Naive thymus-derived CD4-positive, alpha-beta T cell (primary cell): Measurements from ENCODE around the gene KNDC1. TPM values are rescaled to one million over a fixed set of nuclear protein-coding genes. Genes with fewer than 3 reads are reported as not detected.
"Not testable (repeated sequence)": the region's sequence is repeated elsewhere in the genome, so short reads cannot be mapped to it uniquely, and the experiment has no call there.

Source experiments
- ATAC-seq: fragments of 150-1000 bp; cut with Tn5 transposase; 2 replicates; pipeline ENCODE4 v1.10.0; 2021; ENCODE audit warnings: mild to moderate bottlenecking, moderate library complexity
- CTCF ChIA-PET: fragments of 350-600 bp; sonication (Branson Sonifier 250); formaldehyde crosslinking; loops from one replicate; lab custom pipeline; 2021; ENCODE audit warnings: antibody characterized with exemption; lab: Charles Lee
- POLR2A ChIA-PET: fragments of 350-600 bp; sonication (Branson Sonifier 250); formaldehyde crosslinking; loops from one replicate; lab custom pipeline; 2021; ENCODE audit warnings: antibody characterized with exemption, inconsistent platforms; lab: Charles Lee
- DNase-seq, 9 donors: peaks; one replicate each; pipeline versions ENCODE4 v3.0.0 to v3.0.0-alpha.2; 2020 to 2022; ENCODE audit warnings: mixed read lengths in 1 of 9
- H3K27ac ChIP-seq: one replicate; pipeline ENCODE4 v1.7.0; 2013; ENCODE audit warnings: mild to moderate bottlenecking, low read depth, low read length, moderate library complexity
- H3K27me3 ChIP-seq, 2 donors: one replicate each; pipeline ENCODE4 v1.7.0; 2013; ENCODE audit warnings: low read length in 2 of 2, mild to moderate bottlenecking in 2 of 2, moderate library complexity in 2 of 2; ENCODE audit not compliant: control insufficient read depth in 2 of 2, insufficient read depth in 2 of 2
- H3K36me3 ChIP-seq, 3 experiments: 1 replicate in 2 of 3; 2 replicates in 1 of 3; pipeline ENCODE4 v1.7.0; 2013; ENCODE audit warnings: low read length in 3 of 3, mild to moderate bottlenecking in 3 of 3, moderate library complexity in 1 of 3; ENCODE audit not compliant: insufficient read depth in 3 of 3, control insufficient read depth in 2 of 3
- H3K4me1 ChIP-seq, 2 donors: one replicate each; pipeline ENCODE4 v1.7.0; 2013; ENCODE audit warnings: low read length in 2 of 2, mild to moderate bottlenecking in 2 of 2, moderate library complexity in 1 of 2; ENCODE audit not compliant: control insufficient read depth in 2 of 2, insufficient read depth in 2 of 2
- H3K4me3 ChIP-seq: 2 replicates; pipeline ENCODE4 v1.7.0; 2013; ENCODE audit warnings: mild to moderate bottlenecking, low read length
- H3K9me3 ChIP-seq, 3 experiments: 1 replicate in 2 of 3; 2 replicates in 1 of 3; pipeline ENCODE4 v1.7.0; 2013; ENCODE audit warnings: low read length in 3 of 3; ENCODE audit not compliant: control insufficient read depth in 2 of 3
- H3K27ac Mint-ChIP-seq, 9 donors: one replicate each; pipeline ENCODE4 v1.8.0; 2020 to 2022; ENCODE audit warnings: mixed read lengths in 9 of 9, mild to moderate bottlenecking in 8 of 9, moderate library complexity in 5 of 9, inconsistent platforms in 2 of 9
- H3K27me3 Mint-ChIP-seq, 5 donors: one replicate each; pipeline ENCODE4 v1.8.0; 2021 to 2022; ENCODE audit warnings: mixed read lengths in 5 of 5, mild to moderate bottlenecking in 1 of 5
- H3K36me3 Mint-ChIP-seq, 5 donors: one replicate each; pipeline ENCODE4 v1.8.0; 2020 to 2022; ENCODE audit warnings: mixed read lengths in 5 of 5, mild to moderate bottlenecking in 3 of 5, inconsistent platforms in 1 of 5
- H3K4me1 Mint-ChIP-seq, 7 donors: one replicate each; pipeline ENCODE4 v1.8.0; 2020 to 2022; ENCODE audit warnings: mixed read lengths in 7 of 7, mild to moderate bottlenecking in 3 of 7, inconsistent platforms in 1 of 7
- H3K4me3 Mint-ChIP-seq, 10 donors: one replicate each; pipeline ENCODE4 v1.8.0; 2020 to 2022; ENCODE audit warnings: mild to moderate bottlenecking in 10 of 10, mixed read lengths in 10 of 10, moderate library complexity in 6 of 10, inconsistent platforms in 2 of 10
- H3K9me3 Mint-ChIP-seq, 11 donors: one replicate each; pipeline ENCODE4 v1.8.0; 2020 to 2022; ENCODE audit warnings: mixed read lengths in 11 of 11, mild to moderate bottlenecking in 4 of 11, inconsistent platforms in 1 of 11, moderate library complexity in 1 of 11
- intact Hi-C, 2 donors: fragments of 100-400 bp; cut with micrococcal nuclease; formaldehyde crosslinking; loops; one replicate each; pipeline ENCODE4 v1.15.1; 2023
- polyA plus RNA-seq, 2 donors: library from polyadenylated mRNA; unstranded; fragments of 300-500 nt; fragmentation: Illumina TruSeq; gene quantifications; one replicate each; pipeline ENCODE4 v1.2.3, GENCODE V29; 2021
- total RNA-seq, 6 experiments: library from RNA in 5 of 6; stranded (reverse) in 5 of 6; gene quantifications; 1 replicate in 5 of 6; 2 replicates in 1 of 6; pipeline ENCODE4 v1.2.3 and lab custom pipeline; 2021 to 2026

KNDC1 gene
- total and polyA plus RNA-seq, 7 experiments from 2014 or later, result 0.05 to 3.6 (median 0.60) TPM; not detected in 3

- H3K4me1 Mint-ChIP-seq, result no peaks in the 10 kb centered on the region
- no peaks in the 10 kb centered on the region for H3K27me3 ChIP-seq
- ATAC-seq (no peak), DNase-seq (no peak)
- CTCF ChIA-PET, result no interaction called here
- H3K9me3 ChIP-seq, result no peaks in the 10 kb centered on the region
- H3K4me3 ChIP-seq, result no peak overlapping the region
- no peak overlapping the region for H3K4me3 Mint-ChIP-seq
- no peaks in the 10 kb centered on the region for H3K27me3 Mint-ChIP-seq
- no peak overlapping the region for H3K27ac Mint-ChIP-seq
- H3K27ac ChIP-seq, result no peak overlapping the region
- intact Hi-C loops, result no loop called here
- POLR2A ChIA-PET, result no interaction called here
- no peaks in the 10 kb centered on the region for H3K36me3 ChIP-seq
- no peaks in the 10 kb centered on the region for H3K36me3 Mint-ChIP-seq
- H3K9me3 Mint-ChIP-seq, result peaks cover 0 to 2% (median 0%) of the 10 kb centered on the region in 11 donors
- H3K4me1 ChIP-seq, result no peaks in the 10 kb centered on the region
These were observed 26.4 kb upstream of the KNDC1 start for GRCh38 chr10:133133471-133134231.

DNA sequence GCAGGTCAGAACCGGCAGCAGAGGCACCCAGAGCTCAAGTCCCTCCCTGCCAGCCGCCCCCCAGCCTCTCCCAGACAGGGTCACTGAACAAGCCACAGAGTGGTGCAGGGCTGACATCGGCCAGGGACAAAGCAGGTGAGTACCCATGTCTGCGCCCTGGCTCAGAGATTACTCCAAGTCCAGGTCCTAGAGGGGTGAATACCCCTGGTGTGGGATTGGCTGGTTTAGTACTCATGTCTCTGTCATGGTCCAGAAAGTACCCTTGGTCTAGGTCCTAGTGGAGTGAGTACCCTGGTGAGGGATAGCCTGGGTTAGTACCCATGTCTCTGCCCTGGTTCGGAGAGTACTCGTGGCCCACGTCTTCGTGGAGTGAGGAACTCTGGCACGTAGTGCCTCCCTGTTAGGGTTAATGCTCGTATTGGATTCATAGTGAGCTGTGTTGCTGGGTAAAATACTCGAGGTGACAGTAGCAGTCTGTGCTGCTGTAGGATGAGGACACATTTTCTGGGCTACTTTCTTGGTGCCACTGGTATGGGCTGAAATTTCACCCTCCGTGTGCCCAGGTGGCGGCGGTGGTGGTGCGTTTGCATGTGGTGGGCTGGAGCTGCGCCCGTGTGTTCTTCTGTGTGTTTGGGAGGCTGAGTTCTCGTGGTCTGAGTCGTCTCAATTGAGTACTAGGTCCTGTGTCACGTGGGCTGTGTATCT is 25.5 kb upstream of the KNDC1 start:
- ATAC-seq, result no peak
- CTCF ChIA-PET, result no interaction called here
- H3K27ac Mint-ChIP-seq, result no peak overlapping the region

GRCh38 chr10:133135116-133135465 is 24.9 kb upstream of the KNDC1 start:
- Mint-ChIP-seq H3K4me3 (no peak overlapping the region), H3K4me1 (no peaks in the 10 kb centered on the region), H3K27ac (no peak overlapping the region), H3K9me3 (peaks cover 0 to 2% (median 0%) of the 10 kb centered on the region in 11 donors), H3K27me3 (no peaks in the 10 kb centered on the region), H3K36me3 (no peaks in the 10 kb centered on the region)
- H3K4me3 ChIP-seq, result no peak overlapping the region
- ATAC-seq, result no peak
- H3K4me1 ChIP-seq, result no peaks in the 10 kb centered on the region
- no peaks in the 10 kb centered on the region for H3K9me3 ChIP-seq
- ChIA-PET CTCF (no interaction called here), POLR2A (no interaction called here)
- DNase-seq, result no peak
- H3K27me3 ChIP-seq, result no peaks in the 10 kb centered on the region
- no peak overlapping the region for H3K27ac ChIP-seq
- intact Hi-C loops, result no loop called here
- H3K36me3 ChIP-seq, result no peaks in the 10 kb centered on the region

More for the DNA sequence above, 25.5 kb upstream of the KNDC1 start:
- Histone ChIP-seq H3K36me3 (no peaks in the 10 kb centered on the region), H3K27me3 (no peaks in the 10 kb centered on the region), H3K4me1 (no peaks in the 10 kb centered on the region), H3K4me3 (no peak overlapping the region), H3K9me3 (no peaks in the 10 kb centered on the region), H3K27ac (no peak overlapping the region)
- intact Hi-C loops, result no loop called here
- POLR2A ChIA-PET, result no interaction called here
- Mint-ChIP-seq H3K36me3 (no peaks in the 10 kb centered on the region), H3K4me3 (no peak overlapping the region), H3K9me3 (peaks cover 0 to 2% (median 0%) of the 10 kb centered on the region in 11 donors), H3K27me3 (no peaks in the 10 kb centered on the region), H3K4me1 (no peaks in the 10 kb centered on the region)
- DNase-seq, result no peak

- intact Hi-C loops, H3K27ac Mint-ChIP-seq: not testable (repeated sequence)
These were observed 22.4 kb upstream of the KNDC1 start for GRCh38 chr10:133137486-133138145.

GRCh38 chr10:133139551-133140065 is 20.4 kb upstream of the KNDC1 start:
- H3K27ac Mint-ChIP-seq, result no peak overlapping the region

More at GRCh38 chr10:133137486-133138145, 22.4 kb upstream of the KNDC1 start:
- H3K36me3 Mint-ChIP-seq, H3K27me3 ChIP-seq, H3K9me3 Mint-ChIP-seq, H3K27me3 Mint-ChIP-seq, H3K9me3 ChIP-seq, DNase-seq, POLR2A ChIA-PET, H3K4me1 Mint-ChIP-seq, CTCF ChIA-PET, H3K4me1 ChIP-seq, H3K4me3 ChIP-seq, H3K4me3 Mint-ChIP-seq, H3K27ac ChIP-seq, H3K36me3 ChIP-seq, ATAC-seq: not testable (repeated sequence)

DNA sequence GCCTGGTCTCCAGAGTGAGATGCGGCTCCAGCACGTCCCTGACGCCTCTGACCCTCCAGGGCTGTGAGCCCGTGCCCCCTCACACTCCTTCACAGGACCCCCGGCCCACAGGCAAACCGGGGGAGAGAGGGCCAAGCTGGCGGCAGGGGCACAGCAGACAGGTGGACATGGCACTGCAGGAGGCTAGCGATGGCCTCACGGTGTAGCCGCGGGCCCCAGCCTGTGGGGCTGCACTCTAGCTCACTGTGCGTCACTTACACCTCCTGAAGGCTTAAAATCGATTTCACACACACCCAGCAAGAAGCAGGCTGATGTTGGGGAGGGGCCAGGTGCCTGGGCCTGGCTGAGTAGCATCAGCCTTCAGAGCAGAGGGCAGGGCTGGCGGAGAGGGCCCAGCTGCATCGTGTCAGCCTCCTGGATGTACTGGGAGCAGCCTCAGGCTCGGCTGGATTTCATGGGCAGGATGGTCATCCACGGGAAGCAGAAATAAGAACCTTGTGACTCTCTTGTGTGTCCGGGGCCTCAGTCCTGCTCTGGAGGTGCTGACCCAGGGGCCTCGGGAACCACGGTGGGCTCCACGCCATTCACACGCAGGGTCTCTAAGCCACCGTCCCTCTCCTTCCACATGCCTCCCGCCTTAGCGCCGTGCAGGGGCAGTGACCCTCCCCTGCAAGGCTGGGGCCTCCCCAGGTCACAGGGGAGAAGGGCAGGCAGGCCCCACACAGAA is 19.4 kb upstream of the KNDC1 start:
- H3K4me3 ChIP-seq, result no peak overlapping the region
- no peak overlapping the region for H3K27ac ChIP-seq
- Mint-ChIP-seq H3K4me1 (peaks cover 4 to 10% (median 6%) of the 10 kb centered on the region in 7 donors), H3K27ac (no peak overlapping the region), H3K9me3 (no peaks in the 10 kb centered on the region), H3K4me3 (no peak overlapping the region), H3K36me3 (no peaks in the 10 kb centered on the region), H3K27me3 (peaks cover 7 to 22% (median 21%) of the 10 kb centered on the region in 5 donors)
- DNase-seq (no peak), ATAC-seq (no peak)
- H3K4me1 ChIP-seq, result no peaks in the 10 kb centered on the region
- no peaks in the 10 kb centered on the region for H3K27me3 ChIP-seq
- ChIA-PET CTCF (no interaction called here), POLR2A (no interaction called here)
- intact Hi-C loops, result loop anchor here (5.0 to 10.0 kb wide), 3 partner anchors 94 to 198 kb away; partner anchors contain the start of genes CFAP46 (in 1 of the 2), UTF1 (in 1 of the 2) and VENTX (in 1 of the 2)
- no peaks in the 10 kb centered on the region for H3K36me3 ChIP-seq
- H3K9me3 ChIP-seq, result no peaks in the 10 kb centered on the region

More at GRCh38 chr10:133139551-133140065, 20.4 kb upstream of the KNDC1 start:
- H3K4me1 Mint-ChIP-seq, result peaks cover 4 to 10% (median 6%) of the 10 kb centered on the region in 7 donors
- H3K36me3 ChIP-seq, result no peaks in the 10 kb centered on the region
- ChIA-PET CTCF (no interaction called here), POLR2A (interaction anchor here (0.7 kb wide), 1 partner anchor 8 kb away, joined by 3 read pairs; no protein-coding TSS in a partner anchor)
- peaks cover 0 to 2% (median 0%) of the 10 kb centered on the region in 11 donors for H3K9me3 Mint-ChIP-seq
- no peak overlapping the region for H3K27ac ChIP-seq
- H3K4me3 Mint-ChIP-seq, result no peak overlapping the region
- no peak for ATAC-seq
- H3K4me1 ChIP-seq, result no peaks in the 10 kb centered on the region
- H3K27me3 ChIP-seq, result no peaks in the 10 kb centered on the region
- H3K4me3 ChIP-seq, result no peak overlapping the region
- H3K9me3 ChIP-seq, result no peaks in the 10 kb centered on the region
- peaks cover 0 to 13% (median 12%) of the 10 kb centered on the region in 5 donors for H3K27me3 Mint-ChIP-seq
- DNase-seq, result no peak
- no peaks in the 10 kb centered on the region for H3K36me3 Mint-ChIP-seq
- intact Hi-C loops, result loop anchor here (5.0 to 10.0 kb wide), 3 partner anchors 95 to 197 kb away; partner anchors contain the start of genes CFAP46 (in 1 of the 2), UTF1 (in 1 of the 2) and VENTX (in 1 of the 2)
